Measurements from ENCODE around the gene FIZ1.
"Not testable (repeated sequence)": the region's sequence is repeated elsewhere in the genome, so short reads cannot be mapped to it uniquely, and the experiment has no call there.

Gene FIZ1

DNA sequence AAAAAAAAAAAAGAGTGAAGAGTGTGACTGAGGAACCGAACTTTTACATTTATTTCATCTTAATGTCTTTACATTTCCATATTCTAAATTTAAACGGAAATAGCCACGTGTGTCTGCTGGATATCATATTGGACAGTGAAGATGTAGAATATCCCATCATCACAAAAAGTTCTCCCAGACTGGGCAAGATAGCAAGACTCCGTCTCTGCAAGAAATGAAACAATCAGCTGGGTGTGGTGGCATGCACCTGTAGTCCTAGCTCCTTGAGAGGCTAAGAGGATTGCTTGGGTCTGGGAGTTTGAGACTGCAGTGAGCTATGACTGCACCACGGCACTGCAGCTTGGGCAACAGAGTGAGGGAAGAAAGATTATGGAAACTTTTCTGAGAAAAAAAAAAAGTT is 22.6 kb downstream of the FIZ1 start:
- ATAC-seq (no peak), DNase-seq (no peak)

DNA sequence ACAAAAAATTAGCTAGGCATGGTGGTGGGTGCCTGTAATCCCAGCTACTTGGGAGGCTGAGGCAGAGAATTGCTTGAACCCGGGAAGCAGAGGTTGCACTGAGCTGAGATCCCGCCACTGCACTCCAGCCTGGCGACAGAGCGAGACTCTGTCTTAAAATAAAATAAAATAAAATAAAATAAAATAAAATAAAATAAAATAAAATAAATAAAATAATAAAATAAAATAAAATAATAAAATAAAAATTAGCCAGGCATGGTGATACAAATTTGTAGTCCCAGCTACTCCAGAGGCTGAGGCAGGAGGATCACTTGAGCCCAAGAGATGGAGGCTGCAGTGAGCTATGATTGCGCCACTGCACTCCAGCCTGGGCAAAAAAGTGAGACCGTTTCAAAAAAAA is 25.4 kb downstream of the FIZ1 start:
- DNase-seq, ATAC-seq: not testable (repeated sequence)

DNA sequence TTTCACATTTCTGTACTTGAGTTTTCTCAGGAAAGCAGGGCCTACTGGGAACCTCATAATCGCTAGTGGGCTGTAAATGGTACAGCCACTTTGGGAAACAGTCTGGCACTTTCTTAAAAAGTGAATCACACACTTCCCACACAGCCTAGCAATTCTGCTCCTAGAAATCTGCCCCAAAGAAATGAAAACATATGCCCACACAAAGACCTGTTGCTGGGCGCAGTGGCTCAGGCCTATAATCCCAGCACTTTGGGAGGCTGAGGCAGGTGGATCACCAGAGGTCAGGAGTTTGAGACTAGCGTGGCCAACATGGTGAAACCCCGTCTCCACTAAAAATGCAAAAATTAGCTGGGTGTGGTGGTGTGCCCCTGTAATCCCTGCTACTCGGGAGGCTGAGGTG is 29.8 kb downstream of the FIZ1 start:
- not testable (repeated sequence) for DNase-seq, ATAC-seq

DNA sequence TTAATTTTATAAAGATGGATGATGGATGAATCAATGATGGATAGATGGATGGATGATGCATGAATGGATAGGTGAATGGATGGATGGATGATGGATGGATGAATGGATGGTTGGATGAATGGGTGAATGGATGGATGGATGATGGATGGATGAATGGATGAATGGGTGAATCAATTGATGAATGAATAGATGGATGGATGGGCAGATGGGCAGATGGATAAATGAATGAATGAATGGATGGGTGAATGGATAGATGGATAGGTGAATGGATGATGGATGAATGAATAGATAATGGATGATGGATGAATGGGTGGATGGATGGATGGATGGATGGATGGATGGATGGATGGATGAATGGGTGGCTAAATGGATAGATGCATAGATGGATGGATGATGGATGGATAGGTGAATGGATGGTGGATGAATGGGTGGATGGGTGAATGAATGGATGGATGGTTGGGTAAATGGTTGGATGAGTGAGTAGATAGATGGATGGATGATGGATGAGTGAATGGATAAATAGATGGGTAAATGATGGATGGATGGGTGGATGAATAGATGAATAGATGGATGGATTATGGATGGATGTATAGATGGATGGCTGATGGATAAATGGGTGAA is 31.5 kb downstream of the FIZ1 start:
- no peak for ATAC-seq
- DNase-seq: no peak

DNA sequence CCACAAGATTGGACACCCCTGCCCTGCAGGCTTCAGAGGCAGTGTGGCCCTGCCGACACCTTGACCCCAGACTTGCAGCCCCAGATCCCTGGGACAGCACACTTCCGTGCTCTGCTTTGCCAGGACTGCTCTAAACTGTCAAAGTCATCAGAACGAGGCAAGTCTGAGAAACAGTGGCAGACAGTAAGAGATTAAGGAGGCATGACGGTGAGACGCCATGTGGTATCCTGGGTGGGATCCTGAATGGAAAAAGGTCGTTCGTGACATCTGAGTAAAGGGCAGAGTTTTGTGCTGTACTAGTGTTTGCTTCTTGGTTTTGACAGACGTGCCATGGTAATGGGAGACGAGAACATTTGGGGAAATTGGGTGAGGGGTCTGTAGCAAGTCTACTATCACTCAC is 32.5 kb downstream of the FIZ1 start:
- no peak for ATAC-seq
- DNase-seq: no peak

DNA sequence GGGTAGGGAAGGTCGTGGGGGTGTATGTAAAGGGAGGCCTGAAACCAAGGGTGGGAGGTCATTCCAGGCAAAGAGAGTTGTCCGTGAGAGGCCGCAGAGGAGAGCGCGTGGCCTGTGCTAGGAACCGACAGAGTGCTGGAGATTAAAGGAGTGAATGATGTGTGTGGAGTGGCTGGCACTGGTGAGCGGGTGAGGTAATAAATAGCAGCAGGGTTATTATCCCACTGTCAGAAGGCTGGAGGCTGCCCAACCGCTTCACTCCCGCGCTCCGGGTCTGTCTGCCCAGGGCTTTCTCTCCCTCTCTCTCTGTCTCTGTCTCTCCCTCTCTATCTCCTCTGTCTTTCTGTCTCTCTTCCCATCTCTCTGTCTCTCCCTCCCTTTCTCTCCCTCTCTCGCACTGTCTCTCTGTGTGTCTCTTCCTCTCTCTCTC is 36.0 kb downstream of the FIZ1 start:
- ATAC-seq (no peak), DNase-seq (no peak)

DNA sequence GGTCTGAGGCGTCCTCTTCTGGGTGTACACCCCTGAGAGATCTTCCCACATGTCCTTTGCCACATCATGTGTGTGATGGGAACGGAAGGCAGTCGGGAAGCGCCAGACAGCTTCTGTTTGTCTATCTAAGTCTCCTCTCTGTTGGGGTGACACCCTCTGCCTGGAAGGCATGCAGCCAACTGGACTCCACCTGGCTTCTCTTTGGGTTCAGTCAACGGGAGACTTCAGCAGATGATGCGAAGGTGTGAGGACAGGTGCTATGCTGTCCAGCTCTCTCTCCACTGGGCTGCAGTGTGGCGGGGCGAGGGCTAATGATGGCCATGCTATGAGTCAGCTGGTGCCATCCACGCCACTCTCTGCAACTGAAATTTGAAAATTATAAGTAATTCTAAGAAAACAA is 39.6 kb downstream of the FIZ1 start:
- no peak for ATAC-seq
- no peak for DNase-seq

DNA sequence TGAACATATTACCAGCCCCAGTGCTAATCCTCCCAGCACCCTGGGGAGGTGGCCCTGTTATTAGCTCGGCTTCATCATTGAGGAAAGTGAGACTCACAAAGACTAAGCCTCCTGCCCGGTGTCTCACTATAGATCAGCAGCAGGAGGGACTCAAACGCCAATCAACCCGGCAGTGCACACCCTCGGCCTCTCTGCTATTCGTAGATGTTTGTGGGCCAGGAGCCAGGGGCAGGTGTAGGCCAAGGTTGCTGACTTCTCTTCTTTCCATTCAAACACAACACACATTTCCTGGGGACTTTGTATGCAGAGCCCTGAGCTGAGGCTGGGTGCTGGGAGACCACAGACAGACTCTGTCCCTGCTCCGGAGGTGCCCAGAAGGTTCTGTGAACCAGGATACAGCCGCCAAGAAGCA is 44.6 kb downstream of the FIZ1 start:
- no peak for DNase-seq
- ATAC-seq: no peak

DNA sequence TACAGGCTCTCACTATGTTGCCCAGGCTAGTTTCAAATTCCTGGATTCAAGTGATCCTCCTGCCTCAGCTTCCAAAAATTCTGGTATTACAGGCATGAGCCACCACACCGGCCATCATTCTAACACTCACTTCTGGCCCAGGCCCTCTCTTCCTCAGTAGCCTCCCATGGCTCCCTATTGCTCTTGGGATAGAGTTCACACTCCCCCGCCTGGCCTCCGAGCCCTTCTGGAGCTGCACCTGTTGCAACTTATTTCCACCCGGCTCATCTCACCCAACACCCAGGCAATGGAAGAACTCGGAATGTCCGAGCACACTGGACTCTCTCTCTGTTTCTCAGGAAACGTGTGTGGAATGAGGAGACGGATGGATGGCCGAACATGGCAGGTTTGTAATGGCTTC is 45.0 kb downstream of the FIZ1 start:
- ATAC-seq: no peak
- DNase-seq: no peak

DNA sequence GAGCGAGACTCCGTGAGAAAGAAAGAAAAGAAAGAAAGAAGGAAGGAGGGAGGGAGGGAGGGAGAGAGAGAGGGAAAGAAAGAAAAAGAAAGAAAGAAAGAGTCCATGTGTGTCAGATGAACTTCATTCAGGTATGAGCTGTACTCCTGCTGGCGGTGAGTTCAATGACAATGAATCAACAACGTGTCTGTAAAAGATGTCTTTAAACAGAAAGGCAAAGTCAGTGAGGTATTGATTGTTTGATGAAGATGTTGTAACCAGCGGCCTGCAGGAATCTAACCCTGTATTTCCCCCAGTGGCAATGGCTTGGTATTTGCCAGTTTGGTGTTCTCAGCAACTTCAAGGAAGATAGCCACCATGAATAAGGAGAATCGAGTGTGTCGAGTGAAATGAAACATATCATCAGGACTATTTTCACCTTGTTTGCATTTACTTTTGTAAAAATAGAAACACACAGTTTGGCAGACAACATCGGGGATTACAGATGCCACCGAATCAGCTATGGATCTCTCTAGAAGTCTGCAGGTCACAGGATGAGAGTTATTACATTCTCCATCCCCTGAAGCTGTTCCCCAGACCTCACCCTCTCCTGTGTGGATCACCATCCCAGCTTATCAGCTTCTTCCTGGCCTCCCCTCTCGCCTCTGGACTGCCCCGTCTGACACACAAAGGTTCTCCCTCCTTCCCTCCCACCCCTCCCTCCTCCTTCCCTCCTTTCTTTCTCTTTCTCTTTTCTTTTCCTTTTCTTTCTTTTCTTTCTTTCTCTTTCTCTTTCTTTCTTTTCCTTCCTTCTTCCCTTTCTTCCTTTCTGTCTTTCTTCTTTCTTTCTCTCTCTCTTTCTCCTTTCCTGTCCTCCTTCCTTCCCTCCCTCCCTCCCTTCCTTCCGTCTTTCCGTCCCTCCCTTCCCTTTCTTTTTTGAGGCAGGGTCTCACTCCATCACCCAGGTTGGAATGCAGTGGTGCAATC is 45.8 kb downstream of the FIZ1 start:
- no peak for DNase-seq
- ATAC-seq: no peak

DNA sequence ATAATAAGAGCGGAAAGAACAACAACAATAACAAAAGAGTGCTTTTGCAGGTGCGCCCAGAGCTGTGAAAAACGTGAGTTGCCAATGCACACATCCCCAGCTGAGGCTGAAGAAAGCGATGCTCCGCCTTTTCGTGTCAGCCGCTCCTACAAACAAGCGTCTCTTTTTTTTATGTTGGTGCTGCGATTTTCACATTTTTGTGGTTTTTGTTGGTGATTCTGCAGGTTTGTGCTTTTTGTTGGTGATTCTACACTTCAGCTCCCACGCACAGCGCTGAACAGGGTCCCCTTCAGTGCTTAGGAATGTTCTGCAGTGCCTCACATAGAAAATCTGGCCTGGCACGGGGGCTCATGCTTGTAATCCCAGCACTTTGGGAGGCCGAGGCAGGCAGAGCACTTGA is 46.7 kb downstream of the FIZ1 start:
- no peak for DNase-seq
- ATAC-seq: no peak

DNA sequence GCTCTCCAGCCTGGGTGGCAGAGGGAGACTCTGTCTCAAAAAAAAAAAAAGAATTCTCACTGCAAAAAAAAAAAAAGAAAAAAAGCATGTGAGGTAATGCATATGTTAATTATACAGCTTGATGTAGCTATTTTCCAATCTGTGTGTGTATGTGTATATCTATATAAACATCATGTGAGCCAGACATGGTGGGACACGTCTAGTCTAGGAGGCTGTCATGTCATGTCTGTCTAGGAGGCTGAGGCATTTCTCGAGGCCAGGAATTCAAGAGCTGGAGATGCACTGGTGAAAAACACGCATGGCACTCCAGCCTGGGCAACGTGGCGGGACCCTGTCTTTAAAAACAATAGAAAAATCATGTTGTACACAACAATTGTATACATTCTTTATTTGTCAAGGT is 47.1 kb downstream of the FIZ1 start:
- no peak for DNase-seq
- no peak for ATAC-seq

DNA sequence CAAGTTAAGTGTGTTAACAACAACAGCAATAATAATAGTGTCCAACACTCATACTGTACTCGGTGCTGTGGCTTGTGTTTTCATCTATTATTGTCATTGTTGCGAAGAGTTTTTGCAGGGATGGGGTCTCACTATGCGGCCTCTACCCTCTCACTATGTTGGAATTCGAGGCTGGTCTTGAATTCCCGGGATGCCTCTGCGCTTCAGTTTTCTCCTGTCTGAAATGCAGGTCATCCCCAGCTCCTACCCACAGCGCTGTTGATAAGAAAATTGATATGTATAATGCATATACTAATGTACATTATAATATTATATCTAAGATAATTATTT is 49.0 kb downstream of the FIZ1 start:
- ATAC-seq (no peak), DNase-seq (no peak)

DNA sequence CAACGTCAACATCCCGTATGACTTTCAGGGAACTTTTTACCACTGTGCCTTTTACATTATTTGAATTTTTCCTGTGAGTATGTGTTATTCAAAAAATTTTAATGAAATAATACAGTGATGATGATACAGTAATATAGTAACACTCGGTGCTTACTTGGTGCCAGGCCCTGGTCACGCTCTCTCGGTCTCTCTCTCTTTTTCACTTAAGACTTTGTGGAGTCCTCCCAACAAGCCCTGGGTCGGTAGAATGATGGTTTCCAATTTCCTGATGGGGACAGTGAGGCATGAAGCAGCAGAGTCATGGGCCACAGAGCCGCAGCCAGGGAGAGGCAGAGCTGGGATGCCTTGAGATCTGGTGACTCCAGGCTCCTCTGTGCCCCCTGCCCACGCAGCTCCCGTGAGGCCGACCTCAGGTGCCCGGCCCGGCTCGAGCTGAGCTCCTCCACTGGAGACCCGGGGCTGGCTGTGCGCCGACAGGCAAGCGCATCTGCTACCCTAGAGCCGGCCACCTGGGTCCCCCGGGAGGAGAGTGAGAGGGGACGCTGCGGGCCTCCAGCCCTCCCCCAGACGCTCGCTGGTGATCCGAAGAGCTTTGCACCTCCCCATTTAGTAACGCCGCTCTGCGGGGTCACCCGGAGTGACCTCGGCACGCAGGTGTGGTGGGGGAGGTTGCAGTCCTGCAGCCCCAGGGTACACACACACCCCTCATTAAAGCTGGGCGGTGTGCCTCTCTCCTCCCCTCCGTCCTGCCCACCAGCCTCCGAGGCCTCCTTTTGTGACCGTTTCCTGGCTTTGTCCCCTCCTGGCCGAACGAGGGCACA is 49.6 kb downstream of the FIZ1 start:
- ATAC-seq: no peak
- no peak for DNase-seq

DNA sequence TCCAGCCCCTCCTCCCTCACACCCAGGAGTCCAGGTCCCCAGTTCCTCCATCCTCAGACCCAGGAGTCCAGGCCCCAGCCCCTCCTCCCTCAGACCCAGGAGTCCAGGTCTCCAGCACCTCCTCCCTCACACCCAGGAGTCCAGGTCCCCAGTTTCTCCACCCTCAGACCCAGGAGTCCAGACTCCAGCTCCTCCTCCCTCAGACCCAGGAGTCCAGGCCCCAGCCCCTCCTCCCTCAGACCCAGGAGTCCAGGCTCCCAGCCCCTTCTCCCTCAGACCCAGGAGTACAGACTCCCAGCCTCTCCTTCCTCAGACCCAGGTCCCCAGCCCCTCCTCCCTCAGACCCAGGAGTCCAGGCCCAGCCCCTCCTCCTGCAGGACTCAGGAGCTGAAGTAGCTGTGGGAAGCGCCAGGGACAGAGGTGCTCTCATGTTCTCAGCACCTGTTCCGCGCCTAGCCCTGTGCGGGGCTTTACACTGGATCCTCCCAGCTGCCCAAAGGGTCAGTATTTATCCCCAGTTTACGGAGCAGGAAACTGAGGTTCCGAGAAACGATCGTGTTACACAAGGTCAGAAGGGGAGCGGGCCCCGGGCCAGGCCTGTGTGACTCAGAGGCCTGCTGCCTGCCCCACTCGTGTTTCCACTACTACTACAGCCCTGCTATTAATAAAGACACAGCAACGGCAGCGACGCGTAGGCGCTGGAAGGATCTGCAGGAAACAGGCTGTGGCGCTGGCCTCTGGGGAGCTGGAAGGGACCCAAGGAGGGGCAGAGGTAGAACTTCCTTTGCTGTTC is 52.3 kb downstream of the FIZ1 start:
- no peak for ATAC-seq

DNA sequence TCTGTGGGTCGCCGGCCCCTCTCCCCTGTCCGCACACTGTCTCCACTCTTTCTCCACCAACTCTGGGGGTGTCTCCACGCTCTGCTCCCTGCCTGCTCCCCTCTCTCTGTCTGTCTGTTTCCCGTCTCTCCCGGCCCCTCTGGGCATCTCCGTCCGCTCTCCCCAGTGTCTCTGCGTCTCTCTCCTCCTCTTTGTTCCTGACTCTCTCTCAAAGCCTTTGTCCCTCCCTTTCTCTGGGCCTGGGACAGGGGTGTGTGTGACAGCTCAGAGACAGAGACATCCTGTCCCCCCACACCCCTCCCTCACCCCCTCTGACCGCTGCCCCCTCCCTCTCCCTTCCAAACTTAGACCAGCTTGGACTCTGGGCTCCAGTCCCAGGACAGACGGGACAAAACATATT is 53.3 kb downstream of the FIZ1 start:
- no peak for ATAC-seq
- DNase-seq: no peak

More for the DNA sequence above, 52.3 kb downstream of the FIZ1 start:
- DNase-seq: peak; percentile 7

DNA sequence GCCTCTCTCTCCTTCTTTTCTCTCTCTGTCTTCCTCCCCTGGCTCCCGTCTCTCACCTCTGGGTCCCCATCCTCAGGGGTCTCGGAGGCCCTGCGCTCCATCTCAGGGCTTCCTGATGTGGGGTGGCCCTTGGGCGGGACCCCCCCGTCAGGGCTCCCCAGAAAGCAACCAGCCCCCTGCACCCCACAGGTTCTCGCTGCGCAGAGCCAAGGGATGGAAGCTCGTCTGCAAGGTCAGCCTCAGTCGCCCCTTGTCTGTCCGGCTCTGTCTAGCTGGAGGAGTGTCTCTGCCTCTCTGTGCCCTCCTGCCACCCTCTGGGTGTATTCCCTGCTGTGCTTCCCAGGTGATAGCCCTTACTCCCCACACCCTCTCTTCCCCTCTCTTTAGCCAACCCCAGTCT is 53.9 kb downstream of the FIZ1 start, which contains the start of gene SBK3:
Gene SBK3, minus strand, starts transcription at position 101 of the 400 bp plus-strand sequence. Its CDS starts 0 bp downstream, at position 101.
- no peak for DNase-seq
- no peak for ATAC-seq

DNA sequence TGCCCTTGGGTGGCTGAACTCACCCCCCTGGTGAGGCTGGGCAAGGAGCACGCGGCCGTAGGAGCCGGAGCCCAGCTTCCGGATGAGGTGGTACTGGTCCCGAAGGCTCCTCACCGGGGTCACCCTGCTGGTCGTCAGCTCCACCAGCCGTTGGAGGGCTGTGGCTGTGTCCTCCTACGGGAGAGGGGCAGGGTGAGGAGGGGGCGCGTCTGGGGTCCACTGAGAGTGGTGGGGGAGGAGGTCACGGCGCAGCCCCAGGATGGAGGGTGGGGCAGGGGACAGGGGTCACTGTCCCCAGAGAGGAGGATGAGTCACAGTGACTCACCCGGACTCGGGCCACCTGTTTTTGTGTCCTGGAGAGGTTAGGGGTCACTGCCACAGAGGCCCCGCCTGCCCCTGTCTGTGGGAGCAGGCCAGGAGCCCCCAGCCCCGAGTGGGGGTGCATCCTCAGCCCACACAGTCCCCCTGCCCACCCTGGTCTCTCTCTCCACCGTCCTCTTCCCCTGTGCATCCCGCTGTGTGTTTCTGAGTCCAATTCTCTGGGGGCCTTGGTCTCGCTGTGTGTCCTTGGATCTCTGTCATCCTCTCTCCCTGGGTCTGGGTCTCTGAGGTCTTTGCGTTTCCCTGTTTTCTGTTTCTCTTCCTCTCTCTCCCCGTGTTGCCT is 54.4 kb downstream of the FIZ1 start:
- DNase-seq: no peak
- no peak for ATAC-seq

DNA sequence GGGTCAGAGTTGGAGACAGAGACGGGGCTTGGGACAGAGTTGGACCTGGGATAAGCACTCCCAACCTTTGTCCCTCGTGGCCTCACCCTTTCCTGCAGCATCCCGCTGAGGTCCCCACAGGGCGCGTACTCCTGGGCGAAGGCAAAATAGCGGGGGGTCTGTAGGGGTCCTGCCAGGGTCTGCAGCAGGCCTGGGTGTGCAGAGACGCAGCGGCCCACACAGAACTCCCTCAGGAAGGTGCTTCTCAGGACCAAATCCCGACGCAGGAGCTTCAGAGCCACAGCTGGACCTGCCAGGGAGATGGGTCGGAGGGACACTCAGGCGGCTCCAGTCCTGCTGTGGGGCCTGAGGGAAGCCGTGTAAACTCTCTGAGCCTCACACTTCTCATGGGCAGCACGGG is 55.3 kb downstream of the FIZ1 start:
- ATAC-seq (no peak), DNase-seq (no peak)

DNA sequence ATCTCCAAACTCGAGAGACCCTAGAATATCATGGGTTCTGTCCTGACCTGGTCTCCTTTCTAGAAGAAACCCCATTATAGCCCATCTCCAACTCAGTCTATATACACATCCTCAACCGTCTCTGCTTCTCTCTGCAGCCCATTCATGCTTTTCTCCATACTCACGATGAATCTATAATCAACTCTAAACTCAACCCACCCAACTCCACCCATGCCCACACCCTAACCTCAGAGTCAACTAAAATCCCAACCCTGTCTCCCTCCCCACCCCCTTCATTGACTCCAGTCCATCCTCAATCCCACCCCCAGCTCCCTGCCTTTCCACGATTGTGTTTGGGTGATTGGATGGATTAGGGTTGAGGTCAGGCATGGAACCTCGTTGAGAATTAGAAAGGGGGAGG is 55.8 kb downstream of the FIZ1 start:
- no peak for DNase-seq
- ATAC-seq: no peak

DNA sequence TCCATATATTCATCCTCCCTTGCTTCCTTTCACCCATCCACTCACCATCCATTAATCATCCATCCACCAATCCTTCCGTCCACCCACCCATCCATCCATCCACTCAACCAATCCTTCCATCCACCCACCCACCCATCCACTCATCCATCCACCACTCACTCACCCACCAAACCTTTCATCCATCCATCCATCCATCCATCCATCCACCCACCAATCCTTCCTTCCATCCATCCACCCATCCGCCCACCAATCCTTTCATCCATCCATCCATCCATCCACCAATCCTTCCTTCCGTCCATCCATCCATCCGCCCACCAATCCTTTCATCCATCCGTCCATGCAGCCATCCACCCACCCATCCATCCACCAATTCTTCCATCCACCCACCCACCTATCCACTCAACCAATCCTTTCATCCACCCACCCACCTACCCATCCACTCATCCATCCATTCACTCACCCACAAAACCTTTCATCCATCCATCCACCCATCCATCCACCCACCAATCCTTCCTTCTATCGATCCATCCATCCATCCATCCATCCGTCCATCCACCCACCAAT is 56.9 kb downstream of the FIZ1 start:
- DNase-seq (no peak), ATAC-seq (no peak)

Data from stimulated activated naive CD8-positive, alpha-beta T cell treated with anti-CD3 and anti-CD28 coated beads, Interleukin-15, Interleukin-2, amounts not matched to agents 100 U/mL and 50 U/mL, for 24 hours (primary cell).